Measurements from ENCODE around the gene GTPBP4. TPM values are rescaled to one million over a fixed set of nuclear protein-coding genes. Genes with fewer than 3 reads are reported as not detected.

The GTPBP4 gene
- total RNA-seq, 2 experiments from 2014 or later = 109 to 116 TPM

- CTCF ChIA-PET = no interaction called here
- H3K27me3 Mint-ChIP-seq = no peaks in the 10 kb centered on the region
- no peak overlapping the region for H3K4me3 Mint-ChIP-seq
- no peak for DNase-seq
- no peaks in the 10 kb centered on the region for H3K9me3 Mint-ChIP-seq (ENCODE audit: low read depth)
- peaks cover 75% of the 10 kb centered on the region for H3K36me3 Mint-ChIP-seq (ENCODE audit: low read depth)
- POLR2A ChIA-PET = interaction anchor here (0.6 kb wide), 1 partner anchor 25 kb away, joined by 3 read pairs; no protein-coding TSS in a partner anchor
- no peak for ATAC-seq
- no peak overlapping the region for H3K27ac Mint-ChIP-seq
- peaks cover 9% of the 10 kb centered on the region for H3K4me1 Mint-ChIP-seq
- intact Hi-C loops (cut with DNase I, micrococcal nuclease) = no loop called here
Measured at GRCh38 chr10:1011696-1012095, 23.5 kb downstream of the GTPBP4 start.

GRCh38 chr10:1015688-1016087 lies 27.5 kb downstream of the GTPBP4 start:
- intact Hi-C loops (cut with DNase I, micrococcal nuclease) = no loop called here
- no peaks in the 10 kb centered on the region for H3K4me1 Mint-ChIP-seq
- ChIA-PET POLR2A (no interaction called here), CTCF (no interaction called here)
- H3K4me3 Mint-ChIP-seq = no peak overlapping the region
- H3K27ac Mint-ChIP-seq = no peak overlapping the region
- H3K27me3 Mint-ChIP-seq = no peaks in the 10 kb centered on the region
- peaks cover 73% of the 10 kb centered on the region for H3K36me3 Mint-ChIP-seq (ENCODE audit: low read depth)
- no peaks in the 10 kb centered on the region for H3K9me3 Mint-ChIP-seq (ENCODE audit: low read depth)
- DNase-seq = no peak
- no peak for ATAC-seq

- ATAC-seq = no peak
- Mint-ChIP-seq H3K27me3 (no peaks in the 10 kb centered on the region), H3K27ac (no peak overlapping the region), H3K4me3 (no peak overlapping the region), H3K9me3 (ENCODE audit: low read depth) (no peaks in the 10 kb centered on the region), H3K4me1 (no peaks in the 10 kb centered on the region), H3K36me3 (ENCODE audit: low read depth) (peaks cover 48% of the 10 kb centered on the region)
- no peak for DNase-seq
- ChIA-PET POLR2A (no interaction called here), CTCF (interaction anchor here (0.9 kb wide), 1 partner anchor 64 kb away, joined by 3 read pairs; no protein-coding TSS in a partner anchor)
- intact Hi-C loops (cut with DNase I, micrococcal nuclease) = no loop called here
Measured at GRCh38 chr10:1019362-1019761, 31.1 kb downstream of the GTPBP4 start.

- POLR2A ChIA-PET = no interaction called here
- Mint-ChIP-seq H3K9me3 (ENCODE audit: low read depth) (no peaks in the 10 kb centered on the region), H3K4me1 (no peaks in the 10 kb centered on the region), H3K27ac (no peak overlapping the region), H3K4me3 (no peak overlapping the region), H3K36me3 (ENCODE audit: low read depth) (peaks cover 51% of the 10 kb centered on the region), H3K27me3 (no peaks in the 10 kb centered on the region)
- intact Hi-C loops (cut with DNase I, micrococcal nuclease) = no loop called here
- CTCF ChIA-PET = no interaction called here
- no peak for DNase-seq
- ATAC-seq = no peak
Measured at GRCh38 chr10:1020460-1020859, 32.2 kb downstream of the GTPBP4 start.

GRCh38 chr10:1020958-1021357 lies 32.7 kb downstream of the GTPBP4 start:
- Mint-ChIP-seq H3K27ac (no peak overlapping the region), H3K36me3 (ENCODE audit: low read depth) (peaks cover 50% of the 10 kb centered on the region), H3K4me1 (no peaks in the 10 kb centered on the region), H3K4me3 (no peak overlapping the region), H3K9me3 (ENCODE audit: low read depth) (no peaks in the 10 kb centered on the region), H3K27me3 (no peaks in the 10 kb centered on the region)
- DNase-seq (no peak), ATAC-seq (no peak)
- POLR2A ChIA-PET = no interaction called here
- intact Hi-C loops (cut with DNase I, micrococcal nuclease) = no loop called here
- CTCF ChIA-PET = no interaction called here

- ChIA-PET CTCF (interaction anchor here (0.6 kb wide), 1 partner anchor 14 kb away, joined by 3 read pairs; no protein-coding TSS in a partner anchor), POLR2A (interaction anchor here (0.7 kb wide), 1 partner anchor 19 kb away, joined by 9 read pairs; no protein-coding TSS in a partner anchor)
- H3K27ac Mint-ChIP-seq = no peak overlapping the region
- ATAC-seq = no peak
- H3K9me3 Mint-ChIP-seq (ENCODE audit: low read depth) = no peaks in the 10 kb centered on the region
- no peak overlapping the region for H3K4me3 Mint-ChIP-seq
- H3K4me1 Mint-ChIP-seq = no peaks in the 10 kb centered on the region
- intact Hi-C loops (cut with DNase I, micrococcal nuclease) = no loop called here
- no peak for DNase-seq
- no peaks in the 10 kb centered on the region for H3K27me3 Mint-ChIP-seq
- H3K36me3 Mint-ChIP-seq (ENCODE audit: low read depth) = peaks cover 37% of the 10 kb centered on the region
Measured at GRCh38 chr10:1022413-1022812, 34.2 kb downstream of the GTPBP4 start.

GRCh38 chr10:1024103-1024502 lies 35.9 kb downstream of the GTPBP4 start:
- POLR2A ChIA-PET = no interaction called here
- no peak for ATAC-seq
- CTCF ChIA-PET = no interaction called here
- Mint-ChIP-seq H3K27ac (no peak overlapping the region), H3K27me3 (no peaks in the 10 kb centered on the region), H3K9me3 (ENCODE audit: low read depth) (no peaks in the 10 kb centered on the region), H3K4me1 (no peaks in the 10 kb centered on the region), H3K36me3 (ENCODE audit: low read depth) (peaks cover 25% of the 10 kb centered on the region), H3K4me3 (no peak overlapping the region)
- intact Hi-C loops (cut with DNase I, micrococcal nuclease) = no loop called here
- DNase-seq = no peak

- no peaks in the 10 kb centered on the region for H3K4me1 Mint-ChIP-seq
- intact Hi-C loops (cut with DNase I, micrococcal nuclease) = no loop called here
- H3K27me3 Mint-ChIP-seq = no peaks in the 10 kb centered on the region
- ChIA-PET POLR2A (no interaction called here), CTCF (interaction anchor here (1.1 kb wide), 1 partner anchor 13 kb away, joined by 4 read pairs; no protein-coding TSS in a partner anchor)
- ATAC-seq = no peak
- no peak for DNase-seq
- no peaks in the 10 kb centered on the region for H3K9me3 Mint-ChIP-seq (ENCODE audit: low read depth)
- peaks cover 16% of the 10 kb centered on the region for H3K36me3 Mint-ChIP-seq (ENCODE audit: low read depth)
- H3K4me3 Mint-ChIP-seq = no peak within 1 kb of the TSS
- H3K27ac Mint-ChIP-seq = no peak within 1 kb of the TSS
Measured at GRCh38 chr10:1025683-1026082, 37.4 kb downstream of the GTPBP4 start, which contains the start of gene IDI2. IDI2 (minus strand) TSS chr10:1025859; CDS start chr10:1024723, 1,136 bp downstream.

- Mint-ChIP-seq H3K9me3 (ENCODE audit: low read depth) (no peaks in the 10 kb centered on the region), H3K4me3 (no peak overlapping the region), H3K36me3 (ENCODE audit: low read depth) (peaks cover 14% of the 10 kb centered on the region), H3K27ac (no peak overlapping the region), H3K4me1 (no peaks in the 10 kb centered on the region), H3K27me3 (no peaks in the 10 kb centered on the region)
- DNase-seq (no peak), ATAC-seq (no peak)
- intact Hi-C loops (cut with DNase I, micrococcal nuclease) = no loop called here
- POLR2A ChIA-PET = no interaction called here
- CTCF ChIA-PET = interaction anchor here (1.1 kb wide), 1 partner anchor 14 kb away, joined by 4 read pairs; no protein-coding TSS in a partner anchor
Measured at GRCh38 chr10:1026578-1026977, 38.3 kb downstream of the GTPBP4 start.

GRCh38 chr10:1029838-1030237 lies 41.6 kb downstream of the GTPBP4 start:
- POLR2A ChIA-PET = no interaction called here
- no peaks in the 10 kb centered on the region for H3K9me3 Mint-ChIP-seq (ENCODE audit: low read depth)
- intact Hi-C loops (cut with DNase I, micrococcal nuclease) = no loop called here
- ATAC-seq (no peak), DNase-seq (no peak)
- no peak overlapping the region for H3K27ac Mint-ChIP-seq
- H3K4me1 Mint-ChIP-seq = no peaks in the 10 kb centered on the region
- H3K4me3 Mint-ChIP-seq = no peak overlapping the region
- no peaks in the 10 kb centered on the region for H3K27me3 Mint-ChIP-seq
- peaks cover 8% of the 10 kb centered on the region for H3K36me3 Mint-ChIP-seq (ENCODE audit: low read depth)
- CTCF ChIA-PET = no interaction called here

- Mint-ChIP-seq H3K4me1 (peaks cover 13% of the 10 kb centered on the region), H3K27ac (no peak overlapping the region), H3K9me3 (ENCODE audit: low read depth) (no peaks in the 10 kb centered on the region), H3K4me3 (no peak overlapping the region), H3K27me3 (no peaks in the 10 kb centered on the region), H3K36me3 (ENCODE audit: low read depth) (peaks cover 8% of the 10 kb centered on the region)
- ATAC-seq = no peak
- no peak for DNase-seq
- ChIA-PET CTCF (interaction anchor here (0.6 kb wide), 1 partner anchor 595 kb away, joined by 3 read pairs; no protein-coding TSS in a partner anchor), POLR2A (no interaction called here)
- intact Hi-C loops (cut with DNase I, micrococcal nuclease) = no loop called here
Measured at GRCh38 chr10:1033601-1034000, 45.4 kb downstream of the GTPBP4 start.

- ATAC-seq = no peak
- CTCF ChIA-PET = no interaction called here
- POLR2A ChIA-PET = interaction anchor here (0.6 kb wide), 1 partner anchor 563 kb away, joined by 5 read pairs; no protein-coding TSS in a partner anchor
- DNase-seq = no peak
- Mint-ChIP-seq H3K27ac (no peak overlapping the region), H3K36me3 (ENCODE audit: low read depth) (peaks cover 8% of the 10 kb centered on the region), H3K9me3 (ENCODE audit: low read depth) (no peaks in the 10 kb centered on the region), H3K27me3 (no peaks in the 10 kb centered on the region), H3K4me3 (no peak overlapping the region), H3K4me1 (peaks cover 13% of the 10 kb centered on the region)
- intact Hi-C loops (cut with DNase I, micrococcal nuclease) = no loop called here
Measured at GRCh38 chr10:1034758-1035157, 46.5 kb downstream of the GTPBP4 start.
